GM13976 (cell line): ENCODE results near the gene ZEB2.

Source experiments
- DNase-seq: peaks from one replicate; pipeline ENCODE4 v3.0.0; 2012; ENCODE audit warnings: low spot score
- in situ Hi-C: fragments of 300-500 bp; cut with MboI; formaldehyde crosslinking; loops from one replicate; pipeline ENCODE4 v1.12.0; 2022; ENCODE audit warnings: low sequenced_read_pairs, mixed read lengths, inconsistent platforms; ENCODE audit not compliant: unreplicated experiment
- TF ChIP-seq, protein P1 (sequence below): IDR thresholded peaks from 2 replicates; pipeline ENCODE4 v1.5.1; 2012; ENCODE audit warnings: borderline replicate concordance, mild to moderate bottlenecking; ENCODE audit not compliant: insufficient read depth; ENCODE audit errors: extremely low read depth, missing control alignments, control extremely low read depth

The ZEB2 gene

DNA sequence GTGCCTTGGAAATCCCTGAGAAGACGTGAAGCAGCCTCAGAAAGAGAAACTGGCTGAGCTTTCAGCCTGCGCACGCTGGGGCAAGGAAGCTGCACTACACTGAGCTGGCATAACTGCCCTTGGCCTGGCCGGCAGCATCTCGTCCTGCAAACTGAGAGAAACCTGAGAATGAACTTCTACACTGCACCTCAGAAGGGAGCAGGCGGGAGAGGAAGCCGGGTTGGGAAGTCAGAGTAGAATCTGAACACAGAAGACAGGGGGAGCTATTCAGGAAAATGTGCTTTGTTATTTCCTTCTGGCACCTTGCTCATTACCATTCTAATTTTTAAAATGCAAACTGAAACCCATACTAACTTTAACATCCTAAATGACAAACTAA lies 70.9 kb downstream of the ZEB2 start:
- peak; percentile 4 for DNase-seq
- TF ChIP-seq, protein P1, sequence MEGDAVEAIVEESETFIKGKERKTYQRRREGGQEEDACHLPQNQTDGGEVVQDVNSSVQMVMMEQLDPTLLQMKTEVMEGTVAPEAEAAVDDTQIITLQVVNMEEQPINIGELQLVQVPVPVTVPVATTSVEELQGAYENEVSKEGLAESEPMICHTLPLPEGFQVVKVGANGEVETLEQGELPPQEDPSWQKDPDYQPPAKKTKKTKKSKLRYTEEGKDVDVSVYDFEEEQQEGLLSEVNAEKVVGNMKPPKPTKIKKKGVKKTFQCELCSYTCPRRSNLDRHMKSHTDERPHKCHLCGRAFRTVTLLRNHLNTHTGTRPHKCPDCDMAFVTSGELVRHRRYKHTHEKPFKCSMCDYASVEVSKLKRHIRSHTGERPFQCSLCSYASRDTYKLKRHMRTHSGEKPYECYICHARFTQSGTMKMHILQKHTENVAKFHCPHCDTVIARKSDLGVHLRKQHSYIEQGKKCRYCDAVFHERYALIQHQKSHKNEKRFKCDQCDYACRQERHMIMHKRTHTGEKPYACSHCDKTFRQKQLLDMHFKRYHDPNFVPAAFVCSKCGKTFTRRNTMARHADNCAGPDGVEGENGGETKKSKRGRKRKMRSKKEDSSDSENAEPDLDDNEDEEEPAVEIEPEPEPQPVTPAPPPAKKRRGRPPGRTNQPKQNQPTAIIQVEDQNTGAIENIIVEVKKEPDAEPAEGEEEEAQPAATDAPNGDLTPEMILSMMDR: peak; percentile 36
- in situ Hi-C loops: no loop called here

DNA sequence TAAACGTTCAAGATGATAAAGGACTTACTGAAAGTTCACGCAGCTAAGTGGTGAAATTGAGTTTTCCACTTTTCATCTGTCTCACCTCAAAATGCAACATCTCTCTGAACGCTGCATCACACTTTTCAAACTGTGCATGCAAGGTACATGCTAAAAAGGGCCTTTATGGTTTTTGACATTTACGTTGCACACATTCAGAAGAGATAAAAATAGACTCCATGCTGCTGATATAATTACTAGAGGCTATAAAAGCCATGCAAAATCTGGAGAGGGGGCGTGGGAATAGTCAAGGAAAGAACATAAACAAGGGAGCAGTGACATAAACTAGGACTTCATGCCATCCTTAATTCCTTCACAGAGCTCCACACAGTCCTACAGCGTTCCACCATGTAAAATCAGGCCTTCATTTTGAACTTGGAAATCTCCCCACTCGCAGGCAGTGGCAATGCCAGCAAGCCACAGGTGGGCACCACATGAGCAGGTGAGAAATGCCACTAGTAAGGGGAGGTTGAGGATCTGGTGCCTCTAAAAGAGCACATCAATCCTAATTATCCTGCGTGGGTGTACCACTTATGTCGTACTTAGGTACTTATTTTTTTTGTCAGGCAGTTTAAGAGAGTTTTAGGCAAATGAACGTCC lies 71.4 kb downstream of the ZEB2 start:
- DNase-seq: no peak
- in situ Hi-C loops: no loop called here
- TF ChIP-seq, protein P1: no peak

DNA sequence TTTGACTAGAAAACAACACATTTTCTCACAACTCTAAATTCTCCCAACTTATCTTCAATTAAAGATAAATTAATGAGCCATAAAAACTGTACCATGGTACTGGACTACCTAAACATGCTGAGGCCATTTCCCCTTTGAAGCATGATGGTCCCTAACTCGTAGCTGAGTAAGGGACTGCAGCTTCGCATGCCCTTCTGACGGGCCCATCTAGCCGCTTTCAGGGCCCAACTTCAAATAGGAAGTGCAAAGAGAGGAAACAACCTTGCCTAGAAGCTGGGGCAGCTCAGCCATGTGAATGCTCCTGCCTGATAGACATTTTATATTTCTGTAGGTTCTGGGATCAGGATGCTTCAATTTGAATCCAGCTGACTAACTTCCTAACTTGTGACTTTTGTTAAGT lies 72.4 kb downstream of the ZEB2 start:
- DNase-seq: no peak
- TF ChIP-seq, protein P1: no peak
- in situ Hi-C loops: no loop called here

DNA sequence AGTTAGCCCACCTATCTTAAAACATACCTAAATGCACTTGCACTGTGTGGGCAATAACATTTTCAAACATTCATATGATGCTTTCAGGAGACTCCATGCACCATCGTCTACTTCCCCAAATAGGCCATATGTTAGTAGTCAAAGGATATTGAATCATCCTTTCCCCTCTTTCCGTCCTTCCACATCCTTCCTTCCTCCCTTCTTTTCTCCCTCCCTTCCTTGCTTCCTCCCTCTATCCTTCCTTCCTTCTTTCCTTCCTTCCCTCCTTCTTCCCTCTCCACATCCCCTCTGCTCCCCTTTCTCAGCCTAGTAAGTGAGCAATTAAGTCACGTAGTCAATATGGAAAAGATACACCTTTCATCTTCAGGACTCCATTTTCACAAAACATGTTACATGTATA lies 73.8 kb downstream of the ZEB2 start:
- in situ Hi-C loops: no loop called here

DNA sequence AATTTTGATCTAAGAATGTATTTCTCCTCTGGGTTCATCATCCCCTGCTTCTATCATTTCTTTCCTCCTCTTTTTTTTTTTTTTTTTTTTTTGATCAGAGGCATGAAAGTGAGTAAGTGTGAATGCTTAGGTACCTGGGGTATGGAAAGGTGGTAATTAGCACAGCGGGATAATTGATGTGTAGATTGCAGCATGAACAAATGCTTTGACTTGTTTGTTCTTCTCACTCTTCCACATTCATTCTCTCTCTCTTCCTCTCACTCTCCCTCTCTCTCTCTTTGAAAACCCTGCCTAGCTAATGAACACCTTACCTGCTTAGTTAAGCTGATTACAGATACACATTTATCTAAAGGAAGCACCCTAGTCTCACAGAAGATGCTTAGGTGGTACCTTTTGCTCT lies 74.7 kb downstream of the ZEB2 start:
- in situ Hi-C loops: no loop called here
- TF ChIP-seq, protein P1: no peak
- DNase-seq: no peak

More for the DNA sequence above, 73.8 kb downstream of the ZEB2 start:
- DNase-seq: no peak
- TF ChIP-seq, protein P1: no peak

DNA sequence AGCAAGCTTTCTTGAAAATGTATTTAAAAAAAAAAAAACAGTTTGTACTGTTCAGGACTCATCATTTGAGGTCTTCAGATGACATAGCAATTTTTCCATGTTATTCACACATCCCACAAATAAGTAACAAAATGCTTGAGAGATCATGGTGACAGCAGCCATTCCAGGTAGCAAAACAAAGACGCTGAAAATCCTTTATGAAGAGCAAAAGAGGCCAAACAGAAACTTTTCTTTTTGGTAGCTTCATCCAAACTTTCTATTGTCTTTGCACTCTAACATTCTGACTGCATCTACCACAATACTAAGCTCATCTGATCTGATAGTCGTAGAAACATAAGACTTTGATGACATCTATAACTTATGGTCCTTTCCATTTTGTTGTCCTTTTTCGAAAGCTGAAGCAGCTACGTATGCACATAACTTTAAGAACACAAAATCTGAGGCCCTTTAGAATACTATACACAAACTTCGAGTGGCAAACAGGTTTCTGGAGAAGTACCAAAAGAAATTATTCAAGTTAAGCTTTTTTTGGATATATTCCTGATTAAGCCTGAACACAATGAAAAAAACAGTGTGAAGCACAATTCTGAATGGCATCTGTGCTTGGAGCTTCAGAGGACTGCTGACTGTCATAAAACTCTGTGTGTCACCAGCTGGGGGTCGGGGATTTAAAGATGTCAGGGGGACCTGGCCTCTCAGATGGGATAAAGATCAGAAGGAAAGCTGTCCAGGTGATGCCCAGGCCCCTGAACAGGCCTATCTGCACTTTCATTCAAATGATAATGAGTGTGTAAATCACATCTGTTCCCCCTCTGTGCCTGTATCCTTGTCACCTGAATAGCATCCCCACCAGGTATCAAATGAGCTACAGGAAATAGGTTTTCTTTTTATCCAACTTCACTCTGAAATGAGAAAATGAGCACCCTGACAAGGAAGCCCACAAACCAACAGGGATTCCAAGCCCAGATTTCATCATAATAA lies 75.8 kb downstream of the ZEB2 start:
- no peak for DNase-seq
- in situ Hi-C loops: no loop called here
- TF ChIP-seq, protein P1: no peak
